Measurements from ENCODE around the gene RNU1-4. TPM values are rescaled to one million over a fixed set of nuclear protein-coding genes. Genes with fewer than 3 reads are reported as not detected.
"Not testable (repeated sequence)": the region's sequence is repeated elsewhere in the genome, so short reads cannot be mapped to it uniquely, and the experiment has no call there.

Gene RNU1-4
- total RNA-seq, 1 donor from 2014 or later = under 0.01 TPM

- peak in 1 of 2 donors; percentile 9 for DNase-seq (ENCODE audit: low read depth in 2 of 2)
Measured at GRCh38 chr1:16727190-16728111, 12.9 kb upstream of the RNU1-4 start.

- not testable (repeated sequence) for DNase-seq (ENCODE audit: low read depth in 2 of 2)
Measured at GRCh38 chr1:16728243-16728949, 11.9 kb upstream of the RNU1-4 start.

- not testable (repeated sequence) for DNase-seq (ENCODE audit: low read depth in 2 of 2)
Measured at GRCh38 chr1:16732254-16732896, 7.9 kb upstream of the RNU1-4 start.

GRCh38 chr1:16741230-16741629 is 914 bp downstream of the RNU1-4 start:
- not testable (repeated sequence) for DNase-seq (ENCODE audit: low read depth in 2 of 2)

GRCh38 chr1:16747660-16748059 is 7.3 kb downstream of the RNU1-4 start:
- not testable (repeated sequence) for DNase-seq (ENCODE audit: low read depth in 2 of 2)

- not testable (repeated sequence) for DNase-seq (ENCODE audit: low read depth in 2 of 2)
Measured at GRCh38 chr1:16748710-16749109, 8.4 kb downstream of the RNU1-4 start.

DNA sequence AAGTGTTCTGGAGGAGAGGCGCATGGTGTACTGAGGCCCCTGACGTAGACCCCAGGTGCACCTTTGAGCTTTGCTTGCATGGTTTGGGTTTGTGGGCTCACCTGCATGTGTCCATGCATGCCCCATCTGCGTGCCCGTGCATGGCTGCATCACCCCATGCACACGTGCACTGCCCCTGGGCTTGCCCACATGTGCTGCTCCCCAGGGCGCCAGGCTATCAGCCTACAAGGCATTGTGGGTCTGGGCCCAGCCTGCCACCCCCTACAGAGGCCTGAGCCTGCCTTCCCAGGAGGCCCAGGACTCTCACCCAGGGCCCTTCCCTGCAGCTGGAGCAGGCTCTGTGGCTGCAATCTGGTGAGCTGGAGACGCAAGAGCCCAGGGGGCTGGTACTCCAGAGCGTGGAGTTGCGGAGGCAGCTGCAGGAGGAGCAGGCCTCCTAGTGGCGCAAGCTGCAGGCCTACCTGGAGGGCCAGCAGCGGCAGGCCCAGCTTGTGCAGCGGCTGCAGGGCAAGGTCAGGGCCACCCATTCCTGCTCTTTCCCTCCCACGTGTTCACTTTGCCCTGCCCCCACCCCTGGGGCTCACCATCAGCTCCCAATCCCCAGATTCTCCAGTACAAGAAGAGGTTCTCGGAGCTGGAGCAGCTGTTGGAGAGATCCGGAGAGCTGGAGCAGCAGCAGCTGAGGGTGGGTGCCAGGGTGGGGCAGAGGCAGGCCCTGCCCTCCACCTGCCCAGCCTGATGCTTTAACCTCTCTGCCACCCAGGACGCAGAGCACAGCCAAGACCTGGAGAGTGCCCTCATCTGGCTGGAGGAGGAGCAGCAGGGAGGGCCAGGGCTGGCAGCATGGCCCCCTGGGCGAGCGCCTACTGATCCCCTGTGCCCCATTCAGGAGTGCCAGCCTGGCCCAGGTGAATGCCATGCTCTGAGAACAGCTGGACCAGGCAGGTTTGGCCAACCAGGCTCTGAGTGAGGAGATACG is 9.9 kb downstream of the RNU1-4 start:
- not testable (repeated sequence) for DNase-seq (ENCODE audit: low read depth in 2 of 2)

GRCh38 chr1:16752770-16753169 is 12.5 kb downstream of the RNU1-4 start:
- DNase-seq (ENCODE audit: low read depth in 2 of 2) = not testable (repeated sequence)

DNA sequence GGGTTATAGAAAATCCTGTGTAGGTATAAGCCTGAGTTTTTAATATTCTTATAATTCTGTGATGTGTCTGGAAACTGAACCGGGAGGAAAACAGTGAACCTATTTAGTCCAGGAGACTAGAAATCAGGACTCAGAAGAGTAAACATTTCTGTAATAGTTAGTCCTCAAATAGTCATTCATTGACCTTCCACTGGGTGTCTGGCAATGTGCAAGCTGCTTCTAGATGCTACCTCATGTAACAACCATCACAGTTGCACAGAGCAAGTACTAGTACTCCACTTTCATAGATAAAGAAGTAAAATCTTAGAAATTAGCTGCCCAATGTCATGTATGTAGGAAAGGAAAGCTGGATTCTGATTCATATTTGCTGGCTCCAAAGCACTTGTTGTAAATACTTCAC is 15.1 kb downstream of the RNU1-4 start:
- DNase-seq (ENCODE audit: low read depth in 2 of 2) = not testable (repeated sequence)

DNA sequence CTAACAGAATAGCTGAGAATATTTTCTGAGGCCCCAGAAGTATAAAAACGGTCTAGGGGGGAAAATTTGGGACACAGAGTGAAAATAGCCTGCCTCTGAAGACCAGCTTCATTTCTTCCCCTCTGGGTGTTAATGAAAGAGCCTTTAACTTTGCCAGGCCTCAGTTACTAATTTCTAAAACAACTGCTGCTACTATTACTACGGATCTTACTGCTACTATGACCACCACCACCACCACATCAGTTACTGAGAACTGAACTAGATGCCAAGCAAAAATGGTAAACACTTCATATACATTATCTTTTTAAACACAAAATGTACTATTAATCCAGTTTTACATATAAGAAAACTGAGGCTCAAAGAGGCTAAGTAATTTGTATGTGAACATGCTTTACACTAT is 15.6 kb downstream of the RNU1-4 start:
- DNase-seq (ENCODE audit: low read depth in 2 of 2) = not testable (repeated sequence)

GRCh38 chr1:16757574-16757973 is 17.3 kb downstream of the RNU1-4 start:
- DNase-seq (ENCODE audit: low read depth in 2 of 2) = not testable (repeated sequence)

GRCh38 chr1:16758060-16758459 is 17.7 kb downstream of the RNU1-4 start:
- not testable (repeated sequence) for DNase-seq (ENCODE audit: low read depth in 2 of 2)

DNA sequence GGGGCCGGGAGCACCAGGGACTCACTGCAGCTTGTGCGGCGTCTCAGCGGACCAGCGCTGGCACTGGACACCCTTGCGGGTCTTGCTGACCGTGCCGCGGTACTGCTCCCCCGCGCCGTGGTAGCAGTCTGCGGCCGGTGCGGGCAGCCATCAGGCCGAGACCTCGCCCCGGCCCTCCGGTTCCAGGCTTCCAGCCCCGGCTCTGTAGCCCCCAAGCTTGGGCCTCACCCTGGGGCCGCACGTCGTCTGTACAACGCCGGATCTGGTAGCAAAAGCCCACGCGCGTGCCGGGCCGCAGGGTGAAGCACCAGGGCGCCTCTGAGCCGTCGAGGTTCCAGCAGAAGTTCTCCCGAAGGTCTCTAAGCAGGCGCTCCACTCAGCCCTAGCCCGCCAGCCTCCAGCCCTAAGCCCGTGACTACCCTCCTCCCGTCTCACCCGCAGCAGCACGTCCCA is 18.8 kb downstream of the RNU1-4 start:
- not testable (repeated sequence) for DNase-seq (ENCODE audit: low read depth in 2 of 2)

GRCh38 chr1:16759650-16760455 is 19.5 kb downstream of the RNU1-4 start:
- not testable (repeated sequence) for DNase-seq (ENCODE audit: low read depth in 2 of 2)

DNA sequence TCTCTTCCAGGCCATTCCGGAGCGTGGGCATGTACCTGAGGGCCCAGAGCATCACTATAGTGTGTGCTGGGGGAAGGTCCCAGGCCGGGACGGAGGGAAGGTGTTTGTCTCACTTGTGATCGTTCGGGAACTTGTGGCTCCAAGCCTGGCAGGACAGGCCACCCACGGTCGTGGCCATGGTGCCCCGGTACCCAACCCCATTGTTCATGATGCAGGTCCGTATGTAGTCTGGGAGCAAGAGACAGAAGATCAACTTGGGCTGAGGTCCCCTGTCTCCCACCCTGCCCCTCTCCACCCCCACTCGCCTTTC is 20.1 kb downstream of the RNU1-4 start:
- not testable (repeated sequence) for DNase-seq (ENCODE audit: low read depth in 2 of 2)

DNA sequence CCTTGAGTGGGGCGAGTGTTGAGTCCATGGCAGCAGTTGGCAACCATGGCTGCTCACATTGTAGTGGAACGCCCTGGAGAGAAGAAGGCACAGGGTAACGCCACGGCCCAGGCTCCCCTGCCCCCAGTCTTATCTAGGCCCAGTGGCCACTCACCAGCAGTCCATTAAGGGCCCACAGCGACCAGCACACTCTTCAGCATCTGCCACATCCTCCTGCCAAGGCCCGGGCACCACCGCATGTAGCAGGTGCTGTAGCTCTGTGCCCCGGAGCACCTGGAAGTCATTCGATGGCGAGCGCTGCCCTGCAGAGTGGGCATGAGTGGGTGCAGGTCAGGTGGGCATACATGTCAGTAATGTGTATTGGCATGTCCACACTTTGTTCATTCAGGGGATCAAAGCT is 20.5 kb downstream of the RNU1-4 start:
- DNase-seq (ENCODE audit: low read depth in 2 of 2) = not testable (repeated sequence)

DNA sequence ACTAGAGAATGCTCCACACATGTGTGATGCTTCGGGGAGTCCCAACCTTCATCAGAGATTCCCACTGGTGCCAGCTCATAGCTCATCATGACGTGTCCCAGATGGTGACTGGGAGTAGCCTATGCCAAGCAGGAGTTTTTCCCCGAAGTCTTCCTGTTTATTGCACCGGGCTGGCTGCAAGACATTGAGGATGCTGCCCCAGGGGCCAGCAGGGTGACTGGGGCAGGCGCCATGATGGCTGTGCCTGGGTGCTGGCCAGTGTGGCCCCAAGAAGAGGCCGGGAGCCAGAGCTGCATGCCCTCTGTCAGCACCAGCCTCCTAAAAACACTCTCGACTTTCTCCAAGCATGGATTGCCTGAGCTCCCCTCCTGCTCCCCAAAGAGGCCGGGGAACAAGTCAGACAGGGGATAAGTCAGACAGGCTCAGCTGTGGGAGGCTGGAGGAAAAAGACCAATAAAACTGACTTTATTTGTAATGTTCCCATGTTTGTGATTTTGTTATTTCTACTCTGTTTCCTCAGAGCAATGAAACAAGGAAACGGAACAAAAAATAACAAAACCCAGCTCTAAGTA is 24.0 kb downstream of the RNU1-4 start:
- DNase-seq (ENCODE audit: low read depth in 2 of 2) = not testable (repeated sequence)

GRCh38 chr1:16764820-16765655 is 24.7 kb downstream of the RNU1-4 start:
- DNase-seq (ENCODE audit: low read depth in 2 of 2) = not testable (repeated sequence)

Data from dermis microvascular lymphatic vessel endothelial cell (primary cell).